Coronary artery (tissue), 2 donors: ENCODE data around the gene DNAJB9.

Experiments
- DNase-seq: peaks from one replicate; pipeline ENCODE4 v3.0.0-alpha.2; 2017; ENCODE audit warnings: low spot score
- H3K27ac ChIP-seq, 2 donors: fragments of 200-600 bp; sonication (generic); one replicate each; pipeline ENCODE4 v1.5.1; 2016 to 2019
- H3K4me3 ChIP-seq: fragments of 200-600 bp; sonication (generic); 2 replicates; pipeline ENCODE4 v1.5.1; 2016; ENCODE audit warnings: mild to moderate bottlenecking, moderate library complexity
- CTCF ChIP-seq: fragments of 200-600 bp; sonication (generic); IDR thresholded peaks from one replicate; pipeline ENCODE4 v1.5.1; 2019; ENCODE audit warnings: antibody characterized with exemption

Gene DNAJB9

GRCh38 chr7:108572480-108572879, 2.8 kb downstream of the DNAJB9 start:
- H3K4me3 ChIP-seq, result no peak overlapping the region
- no peak for DNase-seq
- no peak for TF ChIP-seq CTCF
- no peak overlapping the region for H3K27ac ChIP-seq

DNA sequence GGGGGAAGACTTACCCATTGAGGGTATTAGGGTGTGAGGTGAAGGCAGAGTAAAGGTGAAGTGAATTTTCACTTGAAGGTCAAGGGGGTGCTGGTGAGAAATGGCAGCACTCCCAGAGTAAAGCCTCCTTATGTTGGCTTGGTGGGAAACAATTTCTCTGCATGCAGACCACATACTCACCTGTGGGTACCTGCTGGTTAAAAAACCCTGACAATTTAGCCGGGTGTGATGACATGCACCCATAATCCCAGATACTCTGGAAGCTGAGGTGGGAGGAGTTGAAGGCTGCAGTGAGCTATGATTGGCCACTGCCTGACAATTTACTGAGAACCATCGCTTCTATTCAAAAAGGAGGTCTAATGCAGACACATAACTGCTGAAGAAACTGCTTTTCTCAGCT, 5.5 kb downstream of the DNAJB9 start:
- DNase-seq, result no peak
- Histone ChIP-seq H3K4me3 (no peak overlapping the region), H3K27ac (no peak overlapping the region)
- no peak for TF ChIP-seq CTCF

DNA sequence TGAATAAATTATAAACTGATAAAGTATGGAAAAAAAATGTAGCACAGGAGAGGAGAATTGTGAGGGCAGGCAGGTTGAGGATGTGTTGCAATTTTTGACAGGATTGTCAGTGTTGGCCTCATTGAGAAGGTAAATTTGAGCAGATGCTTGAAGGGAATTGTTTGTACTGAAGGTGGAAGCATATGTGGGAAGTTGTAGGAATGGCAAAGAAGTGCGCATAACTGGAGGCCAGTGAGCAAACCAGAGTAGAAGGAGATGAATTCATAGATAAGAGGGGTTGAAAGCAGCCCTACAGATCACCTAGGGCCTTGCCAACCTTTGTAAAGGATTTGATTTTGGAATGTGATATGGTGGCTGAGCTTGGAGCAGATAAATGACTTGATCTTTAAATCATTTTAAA, 6.4 kb downstream of the DNAJB9 start:
- Histone ChIP-seq H3K4me3 (no peak overlapping the region), H3K27ac (no peak overlapping the region)
- TF ChIP-seq CTCF, result no peak
- DNase-seq, result no peak

DNA sequence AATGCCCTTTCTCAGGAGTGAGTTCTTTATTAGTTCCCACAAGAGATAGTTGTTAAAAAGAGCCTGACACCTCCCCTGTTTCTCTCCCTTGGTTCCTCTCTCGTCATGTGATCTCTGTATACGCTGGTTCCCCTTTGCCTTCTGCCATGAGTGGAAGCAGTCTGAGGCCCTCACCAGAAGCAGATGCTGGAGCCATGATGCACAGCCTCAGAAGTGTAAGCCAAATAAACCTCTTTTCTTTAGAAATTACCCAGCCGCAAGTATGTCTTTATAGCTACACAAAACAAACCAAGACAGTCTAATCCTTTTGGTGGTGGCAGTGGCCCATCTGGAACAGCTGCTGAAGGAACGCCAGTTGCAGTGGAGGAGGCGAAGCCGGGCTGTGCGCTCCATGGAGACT, 9.3 kb downstream of the DNAJB9 start:
- no peak for DNase-seq
- TF ChIP-seq CTCF, result no peak
- no peak overlapping the region for H3K27ac ChIP-seq
- no peak overlapping the region for H3K4me3 ChIP-seq

DNA sequence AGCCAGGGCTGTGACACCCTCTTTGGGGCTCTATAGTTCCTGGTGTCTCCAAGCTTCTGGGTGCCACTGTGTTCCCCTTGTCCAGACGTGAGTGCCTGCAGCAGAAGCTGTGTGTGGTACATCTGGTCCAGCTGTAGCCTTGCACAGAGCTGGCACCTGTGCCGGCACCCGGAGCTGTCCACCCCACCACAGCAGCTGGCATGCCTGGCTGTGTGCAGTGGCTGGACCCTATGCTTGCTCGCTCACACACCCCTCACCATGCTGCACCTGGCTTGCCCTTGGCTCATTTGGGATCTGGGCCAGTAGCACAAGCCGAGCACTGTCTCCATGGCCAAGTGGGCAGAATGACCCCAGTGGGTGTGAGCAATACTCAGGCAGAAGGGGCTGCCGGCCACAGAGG, 10.6 kb downstream of the DNAJB9 start:
- no peak for TF ChIP-seq CTCF
- no peak for DNase-seq
- H3K4me3 ChIP-seq, result no peak overlapping the region
- no peak overlapping the region for H3K27ac ChIP-seq

GRCh38 chr7:108581655-108582491, 12.2 kb downstream of the DNAJB9 start:
- no peak for TF ChIP-seq CTCF
- no peak overlapping the region for H3K27ac ChIP-seq
- no peak for DNase-seq
- H3K4me3 ChIP-seq, result no peak overlapping the region

DNA sequence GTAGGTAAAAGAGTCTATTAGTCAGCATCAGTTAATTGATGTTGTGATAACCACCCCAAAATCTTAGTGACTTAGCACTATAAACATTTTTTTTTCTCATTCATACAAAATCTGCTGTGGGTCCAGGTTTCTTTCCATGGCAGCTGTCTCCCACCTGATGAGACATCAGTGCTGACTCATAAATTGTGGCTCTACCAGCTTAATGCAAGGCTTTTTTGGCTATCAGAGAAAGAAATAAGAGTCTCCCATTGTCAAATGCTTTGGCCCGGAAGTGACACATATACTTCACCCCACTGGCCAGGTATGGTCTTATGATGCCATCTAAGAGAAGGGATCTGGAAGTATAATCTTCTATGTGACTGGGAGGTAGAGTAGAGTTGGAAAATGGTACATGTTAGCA, 14.5 kb downstream of the DNAJB9 start:
- TF ChIP-seq CTCF, result no peak
- no peak overlapping the region for H3K27ac ChIP-seq

More for the DNA sequence above, 14.5 kb downstream of the DNAJB9 start:
- no peak for DNase-seq
- no peak overlapping the region for H3K4me3 ChIP-seq
